Lower leg skin (tissue), 4 donors: ENCODE results near the gene DNAH1. TPM values are rescaled to one million over a fixed set of nuclear protein-coding genes. Genes with fewer than 3 reads are reported as not detected.

ENCODE experiments used
- DNase-seq, 2 donors: peaks; one replicate each; pipeline ENCODE4 v3.0.0-alpha.2; 2019; ENCODE audit warnings: low spot score in 2 of 2
- H3K4me3 ChIP-seq: fragments of 200-600 bp; sonication (generic); 2 replicates; pipeline ENCODE4 v1.5.1; 2017; ENCODE audit warnings: mild to moderate bottlenecking, low read depth; ENCODE audit not compliant: poor library complexity, severe bottlenecking
- POLR2A ChIP-seq, 2 donors: fragments of 450-650 bp; IDR thresholded peaks; one replicate each; pipeline ENCODE4 v1.6.1; 2016 to 2017; ENCODE audit warnings: antibody characterized with exemption in 2 of 2, mild to moderate bottlenecking in 1 of 2, moderate library complexity in 1 of 2
- WGBS, 2 donors: methylation state at CpG; one replicate each; pipeline ENCODE4 v1.1.5; 2018; 5-methylcytosine and 5-hydroxymethylcytosine counted together
- intact Hi-C: fragments of 100-400 bp; cut with DNase I; formaldehyde crosslinking; loops from one replicate; pipeline ENCODE4 v1.15.0; 2023; ENCODE audit warnings: low total_unique reads
- microRNA counts, 2 donors: library from miRNA; unstranded; fragments of <30 nt; microRNA quantifications; one replicate each; lab custom pipeline; 2016
- microRNA-seq, 2 donors: library from miRNA; unstranded; fragments of <30 nt; microRNA quantifications; one replicate each; pipeline ENCODE4, GENCODE V29; 2016; ENCODE audit warnings: borderline replicate concordance in 2 of 2, borderline number of aligned reads in 1 of 2
- total RNA-seq, 4 donors: library from RNA; depleted of rRNA; stranded (reverse); fragments of >200 nt; gene quantifications; one replicate each; pipeline ENCODE4 v1.1.0, GENCODE V29; 2016

The DNAH1 gene
- total RNA-seq, 4 donors from 2014 or later: 2.0 to 5.9 (median 5.0) TPM

DNA sequence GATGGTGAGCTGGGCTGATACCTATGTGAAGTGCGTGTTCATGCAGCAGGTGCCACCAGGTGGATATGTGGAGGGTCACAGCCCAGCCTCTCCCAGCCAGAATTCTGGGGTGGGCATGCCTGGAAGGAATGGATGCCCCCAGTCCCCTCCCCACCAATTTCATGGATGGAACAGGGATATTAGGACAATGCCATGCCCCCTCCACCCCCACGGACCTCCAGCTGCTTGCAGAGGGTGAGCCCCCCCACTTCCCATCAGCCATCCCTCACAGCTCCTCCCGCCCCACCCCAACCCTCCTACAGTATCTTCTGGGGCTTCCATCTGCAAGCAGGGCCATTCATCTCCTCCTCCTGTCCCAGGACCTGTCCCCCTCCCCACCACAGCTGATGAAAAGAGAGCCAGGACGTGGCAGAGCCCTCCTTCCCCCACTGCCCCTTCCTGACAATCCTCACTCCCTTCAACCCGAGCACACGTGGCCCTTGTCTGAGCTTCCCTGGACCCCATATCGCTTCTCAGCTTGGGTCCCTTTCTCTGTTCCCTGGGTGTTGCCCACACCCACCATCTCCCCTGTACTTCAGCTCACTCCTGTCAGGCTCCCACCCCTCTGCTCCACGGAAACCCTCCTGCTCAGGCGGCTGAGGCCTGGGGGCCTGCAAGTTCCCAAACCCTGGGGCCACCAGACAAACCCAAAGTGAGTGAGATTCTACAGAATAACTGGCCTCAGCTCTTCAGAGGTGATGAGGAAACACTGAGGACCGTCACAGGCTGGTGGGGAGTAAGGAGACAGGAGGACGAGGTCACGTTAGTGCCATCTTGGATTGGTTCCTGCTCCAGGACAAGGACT lies 131.6 kb downstream of the DNAH1 start:
- intact Hi-C loops: no loop called here
- WGBS, 2 donors: 78 to 84% methylated on average over 12 of the region's 12 CpGs
- no peak overlapping the region for H3K4me3 ChIP-seq
- no peak for TF ChIP-seq POLR2A (IDR thresholded peaks at IDR 0.05)
- no peak for DNase-seq

MicroRNA genes within 50 kb of the gene (microRNA counts, 767-probe panel; counts per million panel counts)
- 17,012 to 19,814 counts per million in 2 donors for microRNA hsa-let-7g-5p (lab: Ali Mortazavi, UCI)

Small RNAs within 50 kb of the gene (microRNA-seq; reads per million reads assigned to microRNA genes)
- 0 reads per million in 2 donors for gene MIR135A1
- 172,140 to 176,914 reads per million in 2 donors for gene MIRLET7G

Other genes starting within 250 kb of the DNAH1 start
- gene POC1A, start 161.9 kb upstream of the DNAH1 start, total RNA-seq: 1 to 10 TPM; 1.6 to 4.9 (median 1.9) TPM
- 10 to 100 TPM; 17.5 to 43.1 (median 32.2) TPM for gene ALAS1, start 118.2 kb upstream of the DNAH1 start, total RNA-seq
- gene TLR9, start 90.7 kb upstream of the DNAH1 start, total RNA-seq: under 1 TPM in 2 of 4 donors, not detected in 2; 0.19 to 0.61 TPM
- gene TWF2, start 77.2 kb upstream of the DNAH1 start, total RNA-seq: 10 to 100 TPM; 39.3 to 60.2 (median 52.0) TPM
- gene PPM1M, start 70.6 kb upstream of the DNAH1 start, total RNA-seq: 10 to 100 TPM; 10.4 to 28.6 (median 14.0) TPM
- gene WDR82, start 37.7 kb upstream of the DNAH1 start, total RNA-seq: 10 to 100 TPM; 49.5 to 60.3 (median 56.3) TPM
- gene GLYCTK, start 28.5 kb upstream of the DNAH1 start, total RNA-seq: 1 to 10 TPM; 1.6 to 5.7 (median 3.5) TPM
- 10 to 100 TPM; 62.5 to 95.5 (median 89.7) TPM for gene BAP1, start 93.7 kb downstream of the DNAH1 start, total RNA-seq
- gene PHF7, start 94.3 kb downstream of the DNAH1 start, total RNA-seq: 10 to 100 TPM in 2 of 4 donors, 1 to 10 TPM in 2; 6.5 to 15.7 (median 10.9) TPM
- 10 to 100 TPM; 17.9 to 49.8 (median 26.9) TPM for gene SEMA3G, start 128.8 kb downstream of the DNAH1 start, total RNA-seq
- 10 to 100 TPM in 3 of 4 donors, 1 to 10 TPM in 1; 6.3 to 73.7 (median 21.3) TPM for gene TNNC1, start 137.7 kb downstream of the DNAH1 start, total RNA-seq
- 100 to 1,000 TPM in 1 of 4 donors, 10 to 100 TPM in 3; 69.9 to 133 (median 85.9) TPM for gene NISCH, start 139.3 kb downstream of the DNAH1 start, total RNA-seq
- 10 to 100 TPM; 10.1 to 23.9 (median 12.1) TPM for gene STAB1, start 179.0 kb downstream of the DNAH1 start, total RNA-seq
- gene NT5DC2, start 217.5 kb downstream of the DNAH1 start, total RNA-seq: 10 to 100 TPM; 40.3 to 61.4 (median 48.0) TPM
- gene UQCC5, start 220.3 kb downstream of the DNAH1 start, total RNA-seq: 10 to 100 TPM in 2 of 4 donors, 1 to 10 TPM in 2; 1.3 to 29.5 (median 6.3) TPM